GM12878 (cell line): Measurements from ENCODE around the gene ST6GALNAC3. TPM values are rescaled to one million over a fixed set of nuclear protein-coding genes. Genes with fewer than 3 reads are reported as not detected.

ENCODE experiments used
- ATAC-seq: fragments of 200-7000 bp; cut with Tn5 transposase; 3 replicates; pipeline ENCODE4 v1.9.1; 2020; ENCODE audit warnings: mild to moderate bottlenecking, moderate library complexity
- BruUV-seq: library from RNA; stranded (reverse); fragments of 400-500 nt; replicated peaks from 2 replicates; lab custom pipeline; 2021; lab: Mats Ljungman, UMichigan
- CTCF ChIA-PET: fragments of 300-600 bp; sonication (Branson Sonifier 250); formaldehyde crosslinking; extraction: SDS; loops from one replicate; lab custom pipeline; 2021; ENCODE audit warnings: inconsistent platforms; lab: Yijun Ruan, JAX
- POLR2A ChIA-PET: fragments of 350-600 bp; formaldehyde crosslinking; extraction: SDS; loops from one replicate; lab custom pipeline; 2021; ENCODE audit warnings: inconsistent platforms; lab: Charles Lee
- RAD21 ChIA-PET: fragments of 300-600 bp; sonication (Branson Sonifier 250); formaldehyde crosslinking; loops from one replicate; lab custom pipeline; 2023; ENCODE audit warnings: antibody characterized with exemption; ENCODE audit not compliant: unreplicated experiment; lab: Charles Lee
- SMC1A ChIA-PET: fragments of 300-600 bp; sonication (Branson Sonifier 250); formaldehyde crosslinking; loops from one replicate; lab custom pipeline; 2023; ENCODE audit not compliant: unreplicated experiment, uncharacterized antibody; lab: Charles Lee
- DNase-seq: peaks from one replicate; pipeline ENCODE4 v3.0.0-alpha.2; 2011; ENCODE audit warnings: low read depth, low spot score
- FAIRE-seq: peaks from 3 replicates; lab custom pipeline; 2011; peaks lifted over from hg19 to GRCh38; lab: Jason Lieb, UNC
- H2AFZ ChIP-seq: 2 replicates; pipeline ENCODE4 v1.6.0; 2011; ENCODE audit warnings: low read depth, low read length, control low read depth; ENCODE audit not compliant: control insufficient read depth
- H3K27ac ChIP-seq: 2 replicates; pipeline ENCODE4 v1.5.1; 2011; ENCODE audit warnings: control low read depth; ENCODE audit not compliant: control insufficient read depth, insufficient read depth
- H3K27me3 ChIP-seq, 2 experiments: replicated peaks in 1 of 2; 2 replicates each; pipeline versions ENCODE4 v1.6.0 to v1.6.1; 2011; ENCODE audit warnings: low read length in 1 of 2; ENCODE audit not compliant: control insufficient read depth in 2 of 2, insufficient read depth in 2 of 2
- H3K36me3 ChIP-seq, 2 experiments: 2 replicates each; pipeline ENCODE4 v1.5.1; 2011; ENCODE audit warnings: low read length in 1 of 2; ENCODE audit not compliant: control insufficient read depth in 2 of 2, insufficient read depth in 2 of 2
- H3K4me1 ChIP-seq: 2 replicates; pipeline ENCODE4 v1.6.1; 2011; ENCODE audit warnings: mild to moderate bottlenecking, low read length, moderate library complexity, mixed read lengths; ENCODE audit not compliant: control insufficient read depth, insufficient read depth
- H3K4me2 ChIP-seq: 2 replicates; pipeline ENCODE4 v1.6.0; 2011; ENCODE audit warnings: control low read depth; ENCODE audit not compliant: control insufficient read depth, insufficient read depth
- H3K4me3 ChIP-seq: fragments of 200-600 bp; sonication (generic); 2 replicates; pipeline ENCODE4 v1.5.1; 2016
- H3K79me2 ChIP-seq: 2 replicates; pipeline ENCODE4 v1.6.0; 2011; ENCODE audit warnings: low read length; ENCODE audit not compliant: control insufficient read depth, insufficient read depth
- H3K9ac ChIP-seq: 2 replicates; pipeline ENCODE4 v1.8.0; 2011; ENCODE audit warnings: low read length, control low read depth, mixed read lengths; ENCODE audit not compliant: control insufficient read depth, insufficient read depth
- H3K9me3 ChIP-seq: replicated peaks from 3 replicates; pipeline ENCODE4 v1.5.1; 2011; ENCODE audit warnings: mild to moderate bottlenecking, low read length; ENCODE audit not compliant: control insufficient read depth, insufficient read depth
- H4K20me1 ChIP-seq: 2 replicates; pipeline ENCODE4 v1.6.0; 2011; ENCODE audit not compliant: control insufficient read depth, insufficient read depth
- BRCA1 ChIP-seq: IDR thresholded peaks from 2 replicates; pipeline ENCODE4 v1.6.1; 2011; ENCODE audit warnings: low read depth, low read length, improper control_type of control experiment
- HCFC1 ChIP-seq: fragments of 150-350 bp; IDR thresholded peaks from 2 replicates; pipeline ENCODE4 v1.6.1; 2014; ENCODE audit warnings: low read length
- IKZF2 ChIP-seq, 2 experiments: fragments of 450-650 bp; IDR thresholded peaks; 2 replicates each; pipeline ENCODE4 v1.6.1; 2017; ENCODE audit warnings: mild to moderate bottlenecking in 2 of 2, moderate library complexity in 2 of 2
- RCOR1 ChIP-seq: conservative IDR thresholded peaks from 2 replicates; pipeline ENCODE4 v1.6.1; 2012; ENCODE audit warnings: low read depth, low read length, improper control_type of control experiment
- STAT3 ChIP-seq: IDR thresholded peaks from 2 replicates; pipeline ENCODE4 v1.6.1; 2011; ENCODE audit warnings: low read depth, low read length, improper control_type of control experiment
- ZNF687 ChIP-seq: fragments of 450-650 bp; IDR thresholded peaks from 2 replicates; pipeline ENCODE4 v1.6.1; 2017; ENCODE audit warnings: mild to moderate bottlenecking, moderate library complexity
- ZSCAN29 ChIP-seq: fragments of 450-650 bp; IDR thresholded peaks from 2 replicates; pipeline ENCODE4 v1.6.1; 2017; ENCODE audit warnings: mild to moderate bottlenecking, moderate library complexity
- WGBS: methylation state at CpG from one replicate; pipeline ENCODE4 v1.1.6; 2016; ENCODE audit warnings: low lambda C conversion rate; ENCODE audit not compliant: insufficient replicate concordance, insufficient coverage; ENCODE audit errors: missing lambda C conversion rate; 5-methylcytosine and 5-hydroxymethylcytosine counted together
- in situ Hi-C: fragments of 300-500 bp; cut with MboI; formaldehyde crosslinking; loops from 9 replicates; pipeline ENCODE4 v1.14.3; 2018; ENCODE audit warnings: mixed read lengths
- intact Hi-C: fragments of 100-400 bp; cut with micrococcal nuclease; formaldehyde crosslinking; loops from one replicate; pipeline ENCODE4 v1.14.2; 2022; ENCODE audit not compliant: unreplicated experiment
- polyA plus RNA-seq, 11 experiments: library from polyadenylated mRNA; depleted of rRNA in 4 of 11; unstranded in 6 of 11; stranded (reverse) in 5 of 11; fragments of >200 nt; fragmentation: Nextera tagmentation in 4 of 11; fragmentation: Illumina TruSeq in 1 of 11; extraction: Ambion mirVana in 4 of 11; extraction: Trizol in 1 of 11; gene quantifications; 1 replicate in 1 of 11; 2 replicates in 10 of 11; pipeline versions ENCODE4 v1.2.1 to v1.2.3, GENCODE V29; 2011 to 2016; ENCODE audit warnings: inconsistent platforms in 2 of 11, missing spikeins in 2 of 11, low read depth in 1 of 11
- total RNA-seq, 4 experiments: library from RNA; depleted of rRNA in 3 of 4; stranded (reverse); fragments of >200 nt in 3 of 4; fragmentation: Illumina TruSeq in 1 of 4; extraction: Trizol in 1 of 4; gene quantifications; 2 replicates each; pipeline versions ENCODE4 v1.2.1 to v1.2.3, GENCODE V29; 2013 to 2021

Gene ST6GALNAC3
- total and polyA plus RNA-seq, 10 of the 15 experiments (the other 5 are each of a cell fraction or from before 2014, with no cell fraction given), result 0.04 to 0.68 (median 0.18) TPM; not detected in 3

DNA sequence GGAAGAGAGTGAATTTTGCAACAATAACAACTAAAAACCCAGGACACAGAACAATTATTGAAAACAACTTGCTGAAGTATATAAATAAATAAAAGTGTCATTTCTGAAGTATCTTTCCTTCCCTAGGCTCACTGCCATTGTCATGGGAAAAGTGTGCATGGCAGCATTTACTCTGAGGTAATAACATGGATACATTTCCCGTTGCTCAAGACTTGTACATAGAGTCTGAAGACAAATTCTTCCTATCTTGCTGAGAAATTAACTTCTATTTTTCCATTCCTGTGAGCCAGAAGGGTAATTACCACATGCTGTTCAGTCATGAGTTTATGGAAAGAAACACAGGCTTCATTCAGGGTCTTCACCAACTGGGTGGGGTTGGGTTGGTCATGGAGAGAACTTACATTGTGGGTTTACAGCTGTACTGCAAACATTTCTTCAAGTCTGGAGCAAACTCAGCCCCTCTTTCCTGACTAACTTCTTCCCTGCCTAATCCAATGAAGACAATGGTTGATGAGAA lies 32.2 kb downstream of the ST6GALNAC3 start:
- ATAC-seq, result no peak
- ChIA-PET CTCF (no interaction called here), SMC1A (no interaction called here), RAD21 (no interaction called here), POLR2A (no interaction called here)
- TF ChIP-seq ZSCAN29 (no peak), HCFC1 (no peak), STAT3 (no peak), BRCA1 (no peak), ZNF687 (no peak), RCOR1 (no peak), IKZF2 (IDR thresholded peaks at IDR 0.05) (no peak)
- Histone ChIP-seq H3K27ac (no peak overlapping the region), H3K79me2 (no peaks in the 10 kb centered on the region), H2AFZ (no peak overlapping the region), H3K9ac (no peak overlapping the region), H4K20me1 (no peaks in the 10 kb centered on the region), H3K9me3 (no peaks in the 10 kb centered on the region), H3K4me2 (no peak overlapping the region), H3K4me3 (no peak overlapping the region), H3K27me3 (no peaks in the 10 kb centered on the region), H3K36me3 (no peaks in the 10 kb centered on the region), H3K4me1 (no peaks in the 10 kb centered on the region)
- BruUV-seq, result no TSS peak
- in situ Hi-C loops (no loop called here), intact Hi-C loops (no loop called here)
- FAIRE-seq, result no peak
- DNase-seq, result no peak
- WGBS, result 5% methylated on average over 1 of the region's 1 CpG
